ENCODE data around the gene CLIP3.

DNA sequence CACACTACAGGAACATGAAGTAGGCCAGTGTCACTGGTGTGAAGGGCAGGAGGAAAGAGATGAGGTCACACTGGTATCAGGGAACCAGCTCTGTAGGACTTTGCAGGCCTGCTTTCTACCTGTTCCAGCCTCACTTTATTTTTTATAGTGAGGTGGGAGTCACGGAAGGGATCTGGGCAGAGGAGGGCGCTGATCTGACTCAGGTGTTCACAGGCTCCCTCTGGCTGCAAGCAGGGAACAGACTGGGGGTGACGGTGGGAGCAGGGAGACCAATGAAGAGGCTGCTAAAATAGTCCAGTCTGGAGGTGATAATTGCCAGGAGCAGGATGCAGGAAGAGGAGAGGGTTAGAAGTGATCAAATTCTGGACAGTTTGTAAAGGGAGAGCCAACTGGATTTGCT, 18.6 kb upstream of the CLIP3 start:
- TF ChIP-seq, protein P1, sequence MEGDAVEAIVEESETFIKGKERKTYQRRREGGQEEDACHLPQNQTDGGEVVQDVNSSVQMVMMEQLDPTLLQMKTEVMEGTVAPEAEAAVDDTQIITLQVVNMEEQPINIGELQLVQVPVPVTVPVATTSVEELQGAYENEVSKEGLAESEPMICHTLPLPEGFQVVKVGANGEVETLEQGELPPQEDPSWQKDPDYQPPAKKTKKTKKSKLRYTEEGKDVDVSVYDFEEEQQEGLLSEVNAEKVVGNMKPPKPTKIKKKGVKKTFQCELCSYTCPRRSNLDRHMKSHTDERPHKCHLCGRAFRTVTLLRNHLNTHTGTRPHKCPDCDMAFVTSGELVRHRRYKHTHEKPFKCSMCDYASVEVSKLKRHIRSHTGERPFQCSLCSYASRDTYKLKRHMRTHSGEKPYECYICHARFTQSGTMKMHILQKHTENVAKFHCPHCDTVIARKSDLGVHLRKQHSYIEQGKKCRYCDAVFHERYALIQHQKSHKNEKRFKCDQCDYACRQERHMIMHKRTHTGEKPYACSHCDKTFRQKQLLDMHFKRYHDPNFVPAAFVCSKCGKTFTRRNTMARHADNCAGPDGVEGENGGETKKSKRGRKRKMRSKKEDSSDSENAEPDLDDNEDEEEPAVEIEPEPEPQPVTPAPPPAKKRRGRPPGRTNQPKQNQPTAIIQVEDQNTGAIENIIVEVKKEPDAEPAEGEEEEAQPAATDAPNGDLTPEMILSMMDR (IDR thresholded peaks at IDR 0.05) = peak in 2 of 4 donors; percentile 13 to 18
- no peak for TF ChIP-seq POLR2A (IDR thresholded peaks at IDR 0.05)

Measured in right lobe of liver (tissue), 4 donors.